Fibroblast of mammary gland (primary cell): ENCODE measurements around the gene RANBP17.

Source experiments
- DNase-seq: peaks from one replicate; pipeline ENCODE4 v3.0.0-alpha.2; 2010; ENCODE audit warnings: low read depth
- H3K4me3 ChIP-seq: 2 replicates; pipeline ENCODE4 v1.5.1; 2011; ENCODE audit warnings: low read depth, mild to moderate bottlenecking, low read length, moderate library complexity; ENCODE audit not compliant: control insufficient read depth
- CTCF ChIP-seq: conservative IDR thresholded peaks from 2 replicates; pipeline ENCODE4 v1.5.1; 2011; ENCODE audit warnings: low read depth, low read length, inconsistent platforms; ENCODE audit not compliant: control insufficient read depth, insufficient read depth

RANBP17 gene

DNA sequence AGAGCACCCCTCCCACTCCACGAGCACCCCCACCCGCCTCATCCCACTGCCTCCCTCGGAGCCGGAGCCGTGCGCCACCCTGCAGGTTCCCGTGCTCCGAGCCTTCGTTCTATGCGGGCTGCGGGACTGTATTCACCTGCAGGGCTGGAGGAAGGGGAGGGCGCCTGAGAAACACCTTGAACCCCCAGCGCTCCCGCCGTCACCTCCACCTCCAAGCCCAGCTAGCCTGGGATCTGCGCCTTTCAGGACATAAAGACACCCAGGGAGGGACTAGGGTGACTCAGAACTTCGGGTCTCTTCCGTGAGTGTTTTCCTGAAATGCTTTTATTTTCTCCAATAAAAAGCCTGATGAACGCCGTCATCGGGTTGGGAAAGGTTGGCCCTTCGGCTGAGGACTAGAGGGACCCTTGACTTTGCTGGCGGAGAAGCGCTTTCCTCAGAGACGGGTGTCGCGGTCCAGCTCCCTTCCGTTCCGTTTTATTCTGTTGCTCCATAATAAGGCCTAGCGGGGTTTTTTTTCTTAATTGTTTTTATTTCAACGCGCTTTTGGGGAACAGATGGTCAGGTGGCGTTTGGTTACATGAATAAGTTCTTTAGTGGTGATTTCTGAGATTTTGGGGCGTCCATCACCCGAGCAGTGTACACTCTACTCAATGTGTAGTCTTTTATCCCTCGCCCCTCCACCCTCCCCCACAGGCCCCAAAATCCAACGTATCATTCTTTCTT lies 451.8 kb downstream of the RANBP17 start:
- TF ChIP-seq CTCF, result no peak
- no peak overlapping the region for H3K4me3 ChIP-seq

GRCh38 chr5:171314728-171315385 lies 453.0 kb downstream of the RANBP17 start:
- no peak for DNase-seq
- H3K4me3 ChIP-seq, result no peak overlapping the region
- no peak for TF ChIP-seq CTCF

More for the DNA sequence above, 451.8 kb downstream of the RANBP17 start:
- DNase-seq, result no peak

GRCh38 chr5:171315386-171315891 lies 453.6 kb downstream of the RANBP17 start:
- TF ChIP-seq CTCF, result no peak
- no peak overlapping the region for H3K4me3 ChIP-seq
- no peak for DNase-seq

- no peak for TF ChIP-seq CTCF
- no peak overlapping the region for H3K4me3 ChIP-seq
- no peak for DNase-seq
These were observed 454.1 kb downstream of the RANBP17 start for GRCh38 chr5:171315925-171316257.

DNA sequence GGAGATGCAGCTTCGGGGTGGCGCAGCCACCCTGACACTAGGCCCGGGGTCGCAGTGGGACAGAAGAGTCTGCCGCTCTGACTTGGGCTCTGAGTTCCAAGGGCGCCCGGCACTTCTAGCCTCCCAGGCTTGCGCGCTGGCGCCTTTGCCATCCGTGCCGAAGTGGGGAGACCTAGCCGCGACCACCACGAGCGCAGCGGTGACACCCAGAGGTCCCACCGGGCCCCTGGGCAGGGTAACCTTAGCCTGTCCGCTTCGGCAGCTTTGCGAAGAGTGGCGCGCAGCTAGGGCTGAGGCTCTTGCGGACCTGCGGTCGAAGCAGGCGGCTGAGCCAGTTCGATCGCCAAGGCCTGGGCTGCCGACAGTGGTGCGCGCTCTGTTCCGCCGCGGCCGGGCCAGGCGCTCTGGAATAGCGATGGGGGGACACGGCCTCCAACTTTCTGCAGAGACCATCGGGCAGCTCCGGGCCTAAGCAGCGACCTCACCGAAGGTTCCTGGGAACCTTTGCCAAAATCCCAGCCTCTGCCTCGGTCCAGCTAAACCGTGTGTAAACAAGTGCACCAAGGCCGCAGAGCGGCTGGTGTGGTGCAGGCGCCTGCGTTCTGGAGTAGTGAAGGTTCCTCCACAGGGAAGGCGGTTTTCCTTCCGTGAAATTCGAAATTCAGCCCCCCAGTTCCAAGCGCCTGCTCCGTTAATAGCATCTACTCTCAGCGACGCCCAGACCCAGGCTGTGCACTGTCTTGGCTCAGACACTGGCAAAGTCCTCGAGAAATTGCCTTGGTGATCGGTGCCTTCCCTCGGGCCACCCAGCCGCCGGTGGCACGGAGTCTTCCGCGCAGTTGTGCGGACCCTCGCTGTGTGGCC lies 454.7 kb downstream of the RANBP17 start:
- no peak overlapping the region for H3K4me3 ChIP-seq
- TF ChIP-seq CTCF, result no peak
- DNase-seq, result no peak

- H3K4me3 ChIP-seq, result no peak overlapping the region
- DNase-seq, result no peak
- no peak for TF ChIP-seq CTCF
These were observed 455.4 kb downstream of the RANBP17 start for GRCh38 chr5:171317230-171317629.
